Measurements from ENCODE around the gene ZNF665.
A peak's percentile ranks its signal among the peaks of the same experiment; 100 is the strongest.
"Not testable (repeated sequence)": the region's sequence is repeated elsewhere in the genome, so short reads cannot be mapped to it uniquely, and the experiment has no call there.

ZNF665 gene

DNA sequence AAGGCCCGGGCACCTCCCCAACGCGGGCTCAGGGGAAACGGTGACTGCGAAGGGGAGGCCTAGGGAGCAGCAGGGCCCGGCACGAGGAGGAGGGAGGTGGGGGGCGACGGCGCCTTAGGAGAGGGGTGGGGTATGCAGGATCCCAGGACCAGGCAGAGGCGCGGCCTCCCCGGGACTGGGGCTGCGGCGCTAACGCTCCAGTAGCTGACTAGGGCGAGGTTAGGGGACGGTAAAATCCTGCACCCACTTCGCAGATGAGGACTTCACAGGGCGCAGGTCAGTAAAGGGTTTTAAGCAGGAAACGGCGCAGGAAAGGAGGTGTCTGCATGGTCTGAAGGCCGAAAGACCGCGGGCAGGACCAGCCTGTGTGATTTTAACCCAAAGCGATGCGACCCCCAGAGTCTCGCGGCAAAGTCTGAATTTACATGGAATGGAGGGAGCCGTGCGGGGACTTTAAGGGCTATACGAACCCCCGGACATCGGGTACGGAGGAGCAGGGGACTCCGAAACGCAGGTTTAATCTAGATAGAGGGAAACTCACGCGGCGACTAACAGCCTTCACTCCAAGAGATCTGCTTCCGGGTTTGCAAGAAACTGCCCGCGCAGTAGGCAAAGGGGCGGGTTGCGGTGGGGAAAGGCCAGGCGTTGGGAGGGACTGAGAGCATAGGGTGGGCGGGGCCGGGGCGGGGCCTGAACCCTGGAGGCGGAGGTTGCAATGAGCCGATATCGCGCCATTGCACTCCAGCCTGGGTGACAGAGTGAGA lies at the start of gene ZNF665:
Gene ZNF665 (minus strand): TSS at position 588 of the 764 bp plus-strand sequence. CDS start 10,460 bp downstream, outside the sequence.
- peak within 1 kb of the TSS; percentile 74 for H3K27ac ChIP-seq

GRCh38 chr19:53237114-53237777 lies 44.1 kb upstream of the ZNF665 start:
- TF ChIP-seq CTCF (conservative IDR thresholded peaks at IDR 0.05), result no peak

More for the DNA sequence above, at the start of gene ZNF665:
- no peak for TF ChIP-seq CTCF (conservative IDR thresholded peaks at IDR 0.05)

GRCh38 chr19:53224606-53225005 lies 31.4 kb upstream of the ZNF665 start:
- TF ChIP-seq CTCF (conservative IDR thresholded peaks at IDR 0.05), result no peak
- H3K27ac ChIP-seq, result no peak overlapping the region

More at GRCh38 chr19:53237114-53237777, 44.1 kb upstream of the ZNF665 start:
- H3K27ac ChIP-seq, result no peak overlapping the region

GRCh38 chr19:53222716-53223115 lies 29.6 kb upstream of the ZNF665 start:
- H3K27ac ChIP-seq, result not testable (repeated sequence)

DNA sequence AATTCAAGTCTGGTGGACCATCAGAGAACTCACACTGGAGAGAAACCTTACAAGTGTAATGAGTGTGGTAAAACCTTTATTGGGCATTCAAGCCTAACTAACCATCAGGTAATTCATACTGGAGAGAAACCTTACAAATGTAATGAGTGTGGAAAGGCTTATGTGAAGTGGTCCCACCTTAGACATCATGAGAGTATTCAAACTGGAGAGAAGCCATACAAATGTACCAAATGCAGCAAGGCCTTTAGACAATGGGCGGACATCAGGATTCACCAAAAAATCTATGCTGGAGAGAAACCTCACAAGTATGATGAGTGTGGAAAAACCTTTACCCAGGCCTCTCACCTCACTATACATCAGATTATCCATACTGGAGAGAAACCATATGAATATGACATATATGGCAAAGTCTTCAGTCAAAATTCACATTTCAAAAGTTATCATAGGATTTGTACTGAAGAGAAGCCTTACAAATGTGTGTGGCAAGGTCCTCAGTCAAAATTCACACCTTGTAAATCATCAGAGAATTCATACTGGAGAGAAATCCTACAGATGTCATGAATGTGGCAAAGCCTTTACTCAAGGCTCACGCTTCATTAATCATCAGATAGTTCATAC lies 19.7 kb upstream of the ZNF665 start:
- H3K27ac ChIP-seq, result no peak overlapping the region
- TF ChIP-seq CTCF (conservative IDR thresholded peaks at IDR 0.05), result no peak

- H3K27ac ChIP-seq, result not testable (repeated sequence)
Observed at GRCh38 chr19:53211554-53211953, 18.4 kb upstream of the ZNF665 start.

- no peak for TF ChIP-seq CTCF (conservative IDR thresholded peaks at IDR 0.05)
- peak overlapping the region; percentile 86 for H3K27ac ChIP-seq
Observed at GRCh38 chr19:53196777-53197396, 3.7 kb upstream of the ZNF665 start.

DNA sequence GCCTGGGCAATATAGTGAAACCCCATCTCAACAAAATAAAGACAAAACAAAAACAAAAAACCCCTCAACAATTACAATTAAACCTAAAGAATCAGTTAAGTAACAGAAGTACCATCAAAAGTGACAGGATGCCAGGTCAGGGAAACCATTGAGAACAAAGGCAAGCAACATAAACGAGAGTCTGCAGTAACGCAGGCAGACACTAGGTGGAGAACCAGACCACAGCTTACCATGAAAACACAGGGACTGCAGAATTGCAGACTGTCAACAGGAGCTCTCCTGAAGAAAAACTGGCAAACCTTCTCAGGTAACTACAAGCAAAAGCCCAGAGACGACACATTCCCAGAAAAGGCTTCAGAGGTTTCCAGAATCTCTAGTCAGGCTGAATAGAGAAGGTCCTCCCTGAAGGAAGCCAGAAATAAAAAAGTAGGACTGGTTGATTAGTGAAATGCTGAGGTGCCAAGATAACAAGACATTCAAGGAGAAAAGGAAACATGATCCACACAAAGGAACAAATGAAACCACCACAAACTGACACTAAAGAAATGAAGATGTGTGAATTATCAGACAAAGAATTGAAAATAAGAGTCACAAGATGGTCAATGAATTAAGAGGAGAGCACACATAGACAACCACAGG lies 2.2 kb upstream of the ZNF665 start:
- peak overlapping the region; percentile 38 for H3K27ac ChIP-seq
- TF ChIP-seq CTCF (conservative IDR thresholded peaks at IDR 0.05), result peak; percentile 97
